Stromal cell of bone marrow (primary cell): ENCODE data around the gene BABAM2.

Source experiments
- DNase-seq: peaks from one replicate; pipeline ENCODE4 v3.0.0-alpha.2; 2012; ENCODE audit warnings: low read depth

The BABAM2 gene

GRCh38 chr2:28133778-28134177 lies 243.2 kb downstream of the BABAM2 start:
- no peak for DNase-seq

GRCh38 chr2:28134262-28134812 lies 243.8 kb downstream of the BABAM2 start:
- DNase-seq = no peak

GRCh38 chr2:28134857-28135256 lies 244.3 kb downstream of the BABAM2 start:
- no peak for DNase-seq

- DNase-seq = no peak
Observed at GRCh38 chr2:28135324-28135723, 244.8 kb downstream of the BABAM2 start.

GRCh38 chr2:28135799-28136198 lies 245.3 kb downstream of the BABAM2 start:
- DNase-seq = no peak

GRCh38 chr2:28136556-28136955 lies 246.0 kb downstream of the BABAM2 start:
- DNase-seq = no peak

GRCh38 chr2:28137221-28137620 lies 246.7 kb downstream of the BABAM2 start:
- peak; percentile 79 for DNase-seq

GRCh38 chr2:28142386-28142785 lies 251.9 kb downstream of the BABAM2 start:
- peak; percentile 57 for DNase-seq

GRCh38 chr2:28148000-28148399 lies 257.5 kb downstream of the BABAM2 start:
- no peak for DNase-seq

GRCh38 chr2:28148566-28148965 lies 258.0 kb downstream of the BABAM2 start:
- DNase-seq = no peak

GRCh38 chr2:28150236-28150915 lies 259.8 kb downstream of the BABAM2 start:
- DNase-seq = no peak

- no peak for DNase-seq
Observed at GRCh38 chr2:28150994-28151393, 260.5 kb downstream of the BABAM2 start.

GRCh38 chr2:28152585-28153280 lies 262.2 kb downstream of the BABAM2 start:
- no peak for DNase-seq

- DNase-seq = no peak
Observed at GRCh38 chr2:28153851-28154250, 263.3 kb downstream of the BABAM2 start.

- no peak for DNase-seq
Observed at GRCh38 chr2:28155086-28155485, 264.6 kb downstream of the BABAM2 start.

- no peak for DNase-seq
Observed at GRCh38 chr2:28155627-28156026, 265.1 kb downstream of the BABAM2 start.

GRCh38 chr2:28158791-28159190 lies 268.3 kb downstream of the BABAM2 start:
- no peak for DNase-seq

- DNase-seq = peak; percentile 84
Observed at GRCh38 chr2:28160986-28161425, 270.5 kb downstream of the BABAM2 start.

GRCh38 chr2:28161466-28161865 lies 270.9 kb downstream of the BABAM2 start:
- peak; percentile 53 for DNase-seq

GRCh38 chr2:28162564-28162963 lies 272.0 kb downstream of the BABAM2 start:
- DNase-seq = no peak

- DNase-seq = no peak
Observed at GRCh38 chr2:28163028-28163427, 272.5 kb downstream of the BABAM2 start.

GRCh38 chr2:28163627-28164279 lies 273.2 kb downstream of the BABAM2 start:
- no peak for DNase-seq

- no peak for DNase-seq
Observed at GRCh38 chr2:28164280-28164801, 273.8 kb downstream of the BABAM2 start.
